DND-41 (cell line): ENCODE results near the gene NEGR1.

Source experiments
- EZH2 ChIP-seq: IDR thresholded peaks from 3 replicates; pipeline ENCODE4 v1.6.1; 2012; ENCODE audit warnings: borderline replicate concordance, low read depth, mild to moderate bottlenecking, moderate library complexity, low read length, inconsistent platforms; ENCODE audit not compliant: severe bottlenecking
- TF ChIP-seq, protein P1 (sequence below): IDR thresholded peaks from 2 replicates; pipeline ENCODE4 v1.5.1; 2012; ENCODE audit warnings: borderline replicate concordance, low read length, moderate library complexity, mild to moderate bottlenecking; ENCODE audit not compliant: poor library complexity, severe bottlenecking; ENCODE audit errors: extremely low read depth

- no peak for TF ChIP-seq EZH2
- TF ChIP-seq, protein P1, sequence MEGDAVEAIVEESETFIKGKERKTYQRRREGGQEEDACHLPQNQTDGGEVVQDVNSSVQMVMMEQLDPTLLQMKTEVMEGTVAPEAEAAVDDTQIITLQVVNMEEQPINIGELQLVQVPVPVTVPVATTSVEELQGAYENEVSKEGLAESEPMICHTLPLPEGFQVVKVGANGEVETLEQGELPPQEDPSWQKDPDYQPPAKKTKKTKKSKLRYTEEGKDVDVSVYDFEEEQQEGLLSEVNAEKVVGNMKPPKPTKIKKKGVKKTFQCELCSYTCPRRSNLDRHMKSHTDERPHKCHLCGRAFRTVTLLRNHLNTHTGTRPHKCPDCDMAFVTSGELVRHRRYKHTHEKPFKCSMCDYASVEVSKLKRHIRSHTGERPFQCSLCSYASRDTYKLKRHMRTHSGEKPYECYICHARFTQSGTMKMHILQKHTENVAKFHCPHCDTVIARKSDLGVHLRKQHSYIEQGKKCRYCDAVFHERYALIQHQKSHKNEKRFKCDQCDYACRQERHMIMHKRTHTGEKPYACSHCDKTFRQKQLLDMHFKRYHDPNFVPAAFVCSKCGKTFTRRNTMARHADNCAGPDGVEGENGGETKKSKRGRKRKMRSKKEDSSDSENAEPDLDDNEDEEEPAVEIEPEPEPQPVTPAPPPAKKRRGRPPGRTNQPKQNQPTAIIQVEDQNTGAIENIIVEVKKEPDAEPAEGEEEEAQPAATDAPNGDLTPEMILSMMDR: no peak
Measured at GRCh38 chr1:71695821-71696220, 586.5 kb downstream of the NEGR1 start.
